SK-N-SH (cell line): Measurements from ENCODE around the gene FYTTD1. TPM values are rescaled to one million over a fixed set of nuclear protein-coding genes. Genes with fewer than 3 reads are reported as not detected.

Source experiments
- MXI1 ChIP-seq: IDR thresholded peaks from 2 replicates; pipeline ENCODE4 v1.6.1; 2012; ENCODE audit warnings: mild to moderate bottlenecking, low read depth, low read length, improper control_type of control experiment
- polyA plus RNA-seq, 3 experiments: library from polyadenylated mRNA; depleted of rRNA; stranded (reverse); fragments of >200 nt; gene quantifications; 2 replicates each; pipeline ENCODE4 v1.2.3, GENCODE V29; 2012

The FYTTD1 gene
- polyA plus RNA-seq, 1 of the 3 experiments (the other 2 are of a cell fraction) = 14.7 TPM

DNA sequence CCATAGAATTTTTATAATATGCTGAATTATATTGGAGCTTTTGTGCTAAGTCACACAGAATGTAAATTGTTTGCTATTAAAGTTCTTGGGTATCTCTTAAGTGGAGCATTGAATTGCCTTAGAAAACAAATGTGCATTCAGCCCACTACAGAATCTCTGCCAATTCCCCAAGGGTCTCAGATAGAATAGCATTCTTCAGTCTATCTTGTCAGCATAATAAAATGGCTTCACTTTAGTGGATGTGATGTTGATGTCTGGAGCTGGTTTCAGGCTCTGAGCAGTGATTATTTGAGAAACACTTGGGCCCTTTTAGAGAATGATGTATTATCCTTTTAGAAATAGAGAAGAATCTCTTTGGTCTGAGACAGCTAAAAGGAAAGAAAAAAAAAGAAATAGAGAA, 86.6 kb downstream of the FYTTD1 start (continued):
- TF ChIP-seq MXI1 = no peak

Other genes with a start within 250 kb of the FYTTD1 start
- gene BDH1, start 193.9 kb upstream of the FYTTD1 start, polyA plus RNA-seq (2012; rRNA removed) = 19.7 and 19.8 TPM in 2 replicates
- gene RUBCN, start 13.0 kb upstream of the FYTTD1 start, polyA plus RNA-seq (2012; rRNA removed) = 14.1 and 14.9 TPM in 2 replicates
- gene LRCH3, start 41.4 kb downstream of the FYTTD1 start, polyA plus RNA-seq (2012; rRNA removed) = 22.6 and 29.7 TPM in 2 replicates
- 875 and 919 TPM in 2 replicates for gene RPL35A, start 200.3 kb downstream of the FYTTD1 start, polyA plus RNA-seq (2012; rRNA removed)
- gene LMLN, start 210.3 kb downstream of the FYTTD1 start, polyA plus RNA-seq (2012; rRNA removed) = 7.4 and 10.8 TPM in 2 replicates